ENCODE results near the gene USH1C.

DNA sequence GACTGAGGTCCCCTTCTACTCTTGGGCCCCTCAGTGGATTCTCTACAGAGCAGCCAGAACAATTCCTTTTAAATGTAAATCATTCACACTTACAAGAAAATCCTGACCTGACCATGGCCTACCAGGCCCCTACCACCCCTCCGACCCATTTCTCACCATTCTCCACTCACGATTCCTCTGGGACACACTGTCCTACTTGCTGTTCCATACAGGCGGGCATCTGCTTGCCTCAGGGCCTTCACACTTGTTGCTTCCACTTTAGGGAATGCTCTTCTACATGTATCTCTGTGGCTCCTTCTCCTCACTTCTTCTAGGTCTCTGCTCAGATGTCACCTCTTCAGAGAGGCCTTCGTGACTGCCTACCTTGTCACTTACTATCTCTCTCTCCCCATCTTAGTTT, 3.4 kb downstream of the USH1C start:
- TF ChIP-seq POLR2AphosphoS5 (IDR thresholded peaks at IDR 0.05; ENCODE audit: control insufficient read depth, insufficient read depth, low read depth, low read length), result no peak
- TF ChIP-seq FOXA1 (IDR thresholded peaks at IDR 0.05; ENCODE audit: borderline replicate concordance), result no peak
- TF ChIP-seq, protein P1, sequence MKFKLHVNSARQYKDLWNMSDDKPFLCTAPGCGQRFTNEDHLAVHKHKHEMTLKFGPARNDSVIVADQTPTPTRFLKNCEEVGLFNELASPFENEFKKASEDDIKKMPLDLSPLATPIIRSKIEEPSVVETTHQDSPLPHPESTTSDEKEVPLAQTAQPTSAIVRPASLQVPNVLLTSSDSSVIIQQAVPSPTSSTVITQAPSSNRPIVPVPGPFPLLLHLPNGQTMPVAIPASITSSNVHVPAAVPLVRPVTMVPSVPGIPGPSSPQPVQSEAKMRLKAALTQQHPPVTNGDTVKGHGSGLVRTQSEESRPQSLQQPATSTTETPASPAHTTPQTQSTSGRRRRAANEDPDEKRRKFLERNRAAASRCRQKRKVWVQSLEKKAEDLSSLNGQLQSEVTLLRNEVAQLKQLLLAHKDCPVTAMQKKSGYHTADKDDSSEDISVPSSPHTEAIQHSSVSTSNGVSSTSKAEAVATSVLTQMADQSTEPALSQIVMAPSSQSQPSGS (CRISPR knock-in tag; IDR thresholded peaks at IDR 0.05), result no peak
- no peak for TF ChIP-seq TCF7L2 (IDR thresholded peaks at IDR 0.05; ENCODE audit: low read depth, low read length)
- TF ChIP-seq CEBPB (tag; IDR thresholded peaks at IDR 0.05), result no peak
- TF ChIP-seq ZNF76 (CRISPR knock-in tag; IDR thresholded peaks at IDR 0.05; ENCODE audit: borderline replicate concordance), result no peak
- TF ChIP-seq ZNF75A (CRISPR knock-in tag; IDR thresholded peaks at IDR 0.05), result no peak
